Measurements from ENCODE around the gene CNTN4.
"Not testable (repeated sequence)": the region's sequence is repeated elsewhere in the genome, so short reads cannot be mapped to it uniquely, and the experiment has no call there.

The CNTN4 gene

GRCh38 chr3:2898591-2899353 lies 800.1 kb downstream of the CNTN4 start:
- DNase-seq (ENCODE audit: low read depth): no peak
- no peak overlapping the region for H3K4me3 ChIP-seq (ENCODE audit: low read depth, low read length)
- no peak for TF ChIP-seq CTCF (IDR thresholded peaks at IDR 0.05; ENCODE audit: low read depth, low read length, missing control alignments)

GRCh38 chr3:2904054-2904453 lies 805.4 kb downstream of the CNTN4 start:
- H3K4me3 ChIP-seq (ENCODE audit: low read depth, low read length): no peak overlapping the region
- DNase-seq (ENCODE audit: low read depth): no peak
- no peak for TF ChIP-seq CTCF (IDR thresholded peaks at IDR 0.05; ENCODE audit: low read depth, low read length, missing control alignments)

GRCh38 chr3:2908693-2909351 lies 810.2 kb downstream of the CNTN4 start:
- H3K4me3 ChIP-seq (ENCODE audit: low read depth, low read length): no peak overlapping the region
- no peak for DNase-seq (ENCODE audit: low read depth)
- TF ChIP-seq CTCF (IDR thresholded peaks at IDR 0.05; ENCODE audit: low read depth, low read length, missing control alignments): no peak

- TF ChIP-seq CTCF (IDR thresholded peaks at IDR 0.05; ENCODE audit: low read depth, low read length, missing control alignments): no peak
- no peak overlapping the region for H3K4me3 ChIP-seq (ENCODE audit: low read depth, low read length)
- DNase-seq (ENCODE audit: low read depth): no peak
Measured at GRCh38 chr3:2910997-2911396, 812.3 kb downstream of the CNTN4 start.

GRCh38 chr3:2915826-2916225 lies 817.2 kb downstream of the CNTN4 start:
- TF ChIP-seq CTCF (IDR thresholded peaks at IDR 0.05; ENCODE audit: low read depth, low read length, missing control alignments): no peak
- no peak for DNase-seq (ENCODE audit: low read depth)
- H3K4me3 ChIP-seq (ENCODE audit: low read depth, low read length): no peak overlapping the region

DNA sequence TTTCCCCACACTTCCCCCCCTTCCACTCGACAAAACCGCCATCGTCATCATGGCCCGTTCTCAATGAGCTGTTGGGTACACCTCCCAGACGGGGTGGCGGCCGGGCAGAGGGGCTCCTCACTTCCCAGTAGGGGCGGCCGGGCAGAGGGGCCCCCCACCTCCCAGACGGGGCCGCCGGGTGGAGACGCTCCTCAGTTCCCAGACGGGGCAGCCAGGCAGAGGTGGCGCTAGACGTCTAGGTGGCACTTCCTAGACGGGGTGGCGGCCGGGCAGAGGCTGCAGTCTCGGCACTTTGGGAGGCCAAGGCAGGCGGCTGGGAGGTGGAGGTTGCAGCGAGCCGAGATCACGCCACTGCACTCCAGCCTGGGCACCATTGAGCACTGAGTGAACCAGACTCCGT lies 818.0 kb downstream of the CNTN4 start:
- not testable (repeated sequence) for DNase-seq (ENCODE audit: low read depth); H3K4me3 ChIP-seq (ENCODE audit: low read depth, low read length)

DNA sequence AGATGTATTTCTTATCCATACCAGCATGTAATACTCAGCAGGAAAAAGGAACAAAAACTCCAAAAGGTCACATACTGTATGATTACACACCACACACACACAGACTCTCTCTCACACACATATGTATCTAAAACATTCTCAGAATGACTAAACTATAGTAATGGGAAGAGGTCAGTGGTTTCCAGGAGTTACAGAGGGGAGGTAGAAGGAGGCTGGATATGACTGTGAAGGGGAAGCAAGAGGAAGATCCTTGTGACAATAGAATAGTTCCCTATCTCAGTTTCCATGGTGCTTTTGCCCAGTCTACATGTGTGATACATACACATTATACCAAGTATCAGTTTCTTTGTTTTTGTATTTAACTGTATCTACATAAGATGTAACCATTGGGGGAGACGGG lies 821.4 kb downstream of the CNTN4 start:
- H3K4me3 ChIP-seq (ENCODE audit: low read depth, low read length): no peak overlapping the region
- no peak for DNase-seq (ENCODE audit: low read depth)
- no peak for TF ChIP-seq CTCF (IDR thresholded peaks at IDR 0.05; ENCODE audit: low read depth, low read length, missing control alignments)
